Activated T-helper 1 cell treated with anti-CD3 and anti-CD28 coated beads, Interleukin-12 subunit alpha, Interleukin-12 subunit beta, Interleukin-2, Interleukin-4 antibody, amounts not matched to agents 30 ng/mL and 10 ng/mL and 1 ng/mL, durations not matched to agents 14 hours and 24 hours and 36 hours (primary cell): ENCODE results near the gene SUSD5. TPM values are rescaled to one million over a fixed set of nuclear protein-coding genes. Genes with fewer than 3 reads are reported as not detected.

ENCODE experiments used
- total RNA-seq: library from RNA; stranded (reverse); gene quantifications from 2 replicates; pipeline ENCODE4 v1.2.3, GENCODE V29; 2022

SUSD5 gene
- total RNA-seq, 1 donor from 2014 or later = not detected

Other genes with a start within 250 kb of the SUSD5 start
- 51.7 and 65.0 TPM in 2 replicates for gene GLB1, start 121.7 kb downstream of the SUSD5 start, total RNA-seq
- 14.9 and 15.5 TPM in 2 replicates for gene TMPPE, start 121.7 kb downstream of the SUSD5 start, total RNA-seq
- gene CRTAP, start 104.8 kb downstream of the SUSD5 start, total RNA-seq = 30.3 and 33.2 TPM in 2 replicates
- gene FBXL2, start 58.6 kb upstream of the SUSD5 start, total RNA-seq = not detected in 2 replicates
- 69.4 and 71.6 TPM in 2 replicates for gene UBP1, start 221.6 kb upstream of the SUSD5 start, total RNA-seq